Effector memory CD8-positive, alpha-beta T cell (primary cell): ENCODE results near the gene SCGB2B2.

Source experiments
- ATAC-seq: fragments of 150-1000 bp; cut with Tn5 transposase; replicated peaks from 2 replicates; pipeline ENCODE4 v1.10.0; 2021; ENCODE audit warnings: mild to moderate bottlenecking, moderate library complexity
- DNase-seq, 3 experiments: peaks; one replicate each; pipeline ENCODE4 v3.0.0; 2021
- H3K27ac Mint-ChIP-seq, 2 donors: one replicate each; pipeline ENCODE4 v1.8.0; 2022; ENCODE audit warnings: mild to moderate bottlenecking in 2 of 2, mixed read lengths in 2 of 2, moderate library complexity in 2 of 2
- H3K27me3 Mint-ChIP-seq, 2 donors: one replicate each; pipeline ENCODE4 v1.8.0; 2022; ENCODE audit warnings: mixed read lengths in 2 of 2
- H3K36me3 Mint-ChIP-seq: one replicate; pipeline ENCODE4 v1.8.0; 2022; ENCODE audit warnings: mild to moderate bottlenecking, moderate library complexity, mixed read lengths; ENCODE audit not compliant: insufficient read depth
- H3K4me1 Mint-ChIP-seq, 2 donors: one replicate each; pipeline ENCODE4 v1.8.0; 2022; ENCODE audit warnings: low read depth in 2 of 2, mixed read lengths in 2 of 2
- H3K4me3 Mint-ChIP-seq, 2 donors: one replicate each; pipeline ENCODE4 v1.8.0; 2022; ENCODE audit warnings: mild to moderate bottlenecking in 2 of 2, mixed read lengths in 2 of 2, moderate library complexity in 2 of 2
- H3K9me3 Mint-ChIP-seq, 2 donors: one replicate each; pipeline ENCODE4 v1.8.0; 2022; ENCODE audit warnings: mixed read lengths in 2 of 2
- total RNA-seq, 9 experiments: gene quantifications; one replicate each; lab custom pipeline; 2026; lab: John Stamatoyannopoulos, UW

SCGB2B2 gene
- total RNA-seq, result 0.10 to 0.78 (median 0.34) reads per million in 9 experiments

DNA sequence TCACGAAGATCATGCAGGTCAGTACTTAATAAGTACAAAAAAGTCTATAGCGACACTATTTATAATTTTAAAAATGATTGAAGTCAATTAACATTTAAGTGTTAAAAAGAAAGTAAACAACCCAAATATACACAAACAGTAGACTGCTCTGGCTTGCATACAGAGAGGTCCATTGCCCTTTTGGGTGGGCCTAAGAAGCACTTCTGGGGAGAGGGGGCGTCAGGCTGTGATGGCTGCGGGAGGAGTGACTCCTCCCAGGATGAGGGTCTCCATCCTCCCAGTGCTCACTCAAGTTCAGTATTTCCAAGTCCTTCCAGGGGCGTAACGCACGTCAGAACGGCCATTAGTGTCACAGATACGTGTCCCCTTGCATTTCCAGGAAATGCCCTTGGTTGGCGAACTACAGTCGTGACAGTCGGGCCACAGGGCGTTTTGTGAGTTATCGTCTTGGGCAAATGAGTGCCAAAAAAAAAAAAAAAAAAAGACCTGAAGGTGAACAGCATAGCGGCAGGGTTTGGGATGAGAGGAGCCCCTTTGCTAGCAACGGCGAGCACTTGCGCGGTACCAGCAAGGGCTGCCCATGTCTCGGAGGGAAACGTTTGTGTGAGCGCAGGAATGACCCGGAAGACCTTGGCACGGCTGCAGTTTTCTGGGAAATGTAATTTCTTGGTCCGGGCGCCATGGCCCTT is at the start of gene SCGB2B2:
TSS of gene SCGB2B2 (minus strand) at position 463 of the 689 bp plus-strand sequence. CDS start 82,596 bp downstream, outside the sequence.
- H3K27ac Mint-ChIP-seq, result peak within 1 kb of the TSS; percentile 99
- DNase-seq (peak; percentile 47 to 70 (median 57)), ATAC-seq (peak; percentile 69)
- H3K4me1 Mint-ChIP-seq, result peaks cover 14 to 28% of the 10 kb centered on the region in 2 donors
- H3K9me3 Mint-ChIP-seq, result peaks cover 5 to 11% of the 10 kb centered on the region in 2 donors
- peaks cover 8 to 26% of the 10 kb centered on the region in 2 donors for H3K27me3 Mint-ChIP-seq
- H3K4me3 Mint-ChIP-seq, result peak within 1 kb of the TSS; percentile 94 to 95
- H3K36me3 Mint-ChIP-seq, result peaks cover 35% of the 10 kb centered on the region

GRCh38 chr19:34725400-34725799 is 48.4 kb upstream of the SCGB2B2 start:
- peaks cover 45 to 63% of the 10 kb centered on the region in 2 donors for H3K27me3 Mint-ChIP-seq
- no peaks in the 10 kb centered on the region for H3K9me3 Mint-ChIP-seq
- no peaks in the 10 kb centered on the region for H3K4me1 Mint-ChIP-seq
- no peak overlapping the region for H3K27ac Mint-ChIP-seq
- ATAC-seq (no peak), DNase-seq (no peak)
- no peak overlapping the region for H3K4me3 Mint-ChIP-seq
- H3K36me3 Mint-ChIP-seq, result peaks cover 2% of the 10 kb centered on the region

GRCh38 chr19:34722353-34722752 is 45.4 kb upstream of the SCGB2B2 start:
- Mint-ChIP-seq H3K4me3 (no peak overlapping the region), H3K27ac (peak overlapping the region in 1 of 2 donors; percentile 56), H3K9me3 (no peaks in the 10 kb centered on the region), H3K36me3 (peaks cover 2% of the 10 kb centered on the region), H3K4me1 (no peaks in the 10 kb centered on the region), H3K27me3 (peaks cover 45 to 52% of the 10 kb centered on the region in 2 donors)
- no peak for DNase-seq
- no peak for ATAC-seq

DNA sequence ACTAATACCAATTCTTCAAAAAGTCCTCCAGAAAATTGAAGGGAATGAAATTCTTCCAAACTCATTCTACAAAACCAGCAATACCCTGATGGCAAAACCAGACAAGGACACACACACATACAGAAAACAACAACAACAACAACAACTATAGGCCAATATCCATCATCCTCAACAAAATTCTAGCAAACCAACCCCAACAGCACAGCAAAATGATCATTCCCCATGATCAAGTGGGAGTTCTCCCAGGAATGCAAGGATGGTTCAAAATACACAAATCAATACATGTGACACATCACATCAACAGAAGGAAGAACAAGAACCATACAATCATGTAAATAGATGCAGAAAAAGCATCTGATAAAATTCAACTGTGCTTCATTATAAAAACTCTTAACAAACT is 38.4 kb upstream of the SCGB2B2 start:
- H3K9me3 Mint-ChIP-seq, result peaks cover 0 to 3% of the 10 kb centered on the region in 2 donors
- no peaks in the 10 kb centered on the region for H3K36me3 Mint-ChIP-seq
- no peak for DNase-seq
- no peak overlapping the region for H3K27ac Mint-ChIP-seq
- H3K4me3 Mint-ChIP-seq, result no peak overlapping the region
- H3K27me3 Mint-ChIP-seq, result peaks cover 50 to 57% of the 10 kb centered on the region in 2 donors
- ATAC-seq, result no peak
- peaks cover 0 to 3% of the 10 kb centered on the region in 2 donors for H3K4me1 Mint-ChIP-seq

- no peak overlapping the region for H3K4me3 Mint-ChIP-seq
- DNase-seq, result no peak
- peaks cover 58 to 64% of the 10 kb centered on the region in 2 donors for H3K27me3 Mint-ChIP-seq
- H3K9me3 Mint-ChIP-seq, result peaks cover 0 to 3% of the 10 kb centered on the region in 2 donors
- no peak overlapping the region for H3K27ac Mint-ChIP-seq
- H3K36me3 Mint-ChIP-seq, result no peaks in the 10 kb centered on the region
- H3K4me1 Mint-ChIP-seq, result peaks cover 0 to 3% of the 10 kb centered on the region in 2 donors
- no peak for ATAC-seq
Measured at GRCh38 chr19:34713262-34713637, 36.3 kb upstream of the SCGB2B2 start.

DNA sequence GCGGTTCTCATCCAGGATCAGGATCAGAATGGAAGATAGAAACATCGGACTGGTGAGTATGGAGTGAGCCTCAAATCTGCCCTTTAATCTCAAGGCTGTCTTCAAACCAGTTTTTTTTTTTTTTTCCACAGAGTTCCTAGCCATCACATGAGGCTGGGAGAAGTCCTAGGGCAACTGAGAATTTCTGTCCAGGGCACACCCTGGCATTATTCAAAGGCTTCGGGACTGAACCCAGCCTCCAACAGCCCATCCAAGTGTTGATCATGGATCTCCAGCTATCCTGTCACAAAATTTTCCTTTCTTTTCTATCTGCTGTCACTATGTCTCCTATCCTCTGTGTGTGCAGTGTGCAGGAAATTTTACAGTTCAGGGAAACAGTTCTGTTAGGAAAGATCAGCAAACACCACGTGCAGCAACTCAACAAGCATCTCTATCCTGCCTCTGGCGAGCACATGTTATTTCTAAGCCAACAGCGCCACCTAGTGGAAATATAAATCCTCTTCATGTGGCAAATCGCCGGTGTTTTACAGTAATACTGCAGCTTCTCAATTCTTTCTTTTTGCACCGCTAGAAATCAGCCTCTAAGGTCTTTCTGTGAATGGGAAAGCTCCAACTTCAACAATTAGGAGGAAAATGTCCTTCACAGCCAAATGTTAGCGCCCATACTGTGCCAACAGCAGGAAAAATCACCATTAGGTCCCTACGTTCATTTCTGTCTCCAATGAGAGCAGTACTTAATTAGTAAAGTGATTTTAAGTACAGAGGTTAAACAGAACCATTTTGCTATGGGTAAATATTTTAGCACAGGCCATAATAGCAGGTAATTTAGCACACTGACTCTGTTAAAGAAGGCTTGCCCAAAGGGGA is 35.7 kb upstream of the SCGB2B2 start:
- peaks cover 0 to 3% of the 10 kb centered on the region in 2 donors for H3K4me1 Mint-ChIP-seq
- DNase-seq (peak; percentile 68 to 70 (median 69)), ATAC-seq (peak; percentile 70)
- no peak overlapping the region for H3K4me3 Mint-ChIP-seq
- peaks cover 52 to 65% of the 10 kb centered on the region in 2 donors for H3K27me3 Mint-ChIP-seq
- H3K36me3 Mint-ChIP-seq, result no peaks in the 10 kb centered on the region
- H3K9me3 Mint-ChIP-seq, result peaks cover 0 to 3% of the 10 kb centered on the region in 2 donors
- no peak overlapping the region for H3K27ac Mint-ChIP-seq

GRCh38 chr19:34711890-34712289 is 34.9 kb upstream of the SCGB2B2 start:
- no peak for ATAC-seq
- H3K4me3 Mint-ChIP-seq, result no peak overlapping the region
- peaks cover 0 to 3% of the 10 kb centered on the region in 2 donors for H3K9me3 Mint-ChIP-seq
- H3K27me3 Mint-ChIP-seq, result peaks cover 44 to 67% of the 10 kb centered on the region in 2 donors
- H3K4me1 Mint-ChIP-seq, result peaks cover 0 to 3% of the 10 kb centered on the region in 2 donors
- DNase-seq, result no peak
- no peak overlapping the region for H3K27ac Mint-ChIP-seq
- H3K36me3 Mint-ChIP-seq, result no peaks in the 10 kb centered on the region

- H3K27me3 Mint-ChIP-seq, result peaks cover 32 to 73% of the 10 kb centered on the region in 2 donors
- DNase-seq, result no peak
- H3K9me3 Mint-ChIP-seq, result no peaks in the 10 kb centered on the region
- H3K4me1 Mint-ChIP-seq, result peaks cover 0 to 3% of the 10 kb centered on the region in 2 donors
- H3K4me3 Mint-ChIP-seq, result no peak overlapping the region
- no peaks in the 10 kb centered on the region for H3K36me3 Mint-ChIP-seq
- no peak overlapping the region for H3K27ac Mint-ChIP-seq
- ATAC-seq, result no peak
Measured at GRCh38 chr19:34707661-34708060, 30.7 kb upstream of the SCGB2B2 start.

- Mint-ChIP-seq H3K36me3 (no peaks in the 10 kb centered on the region), H3K27ac (no peak overlapping the region), H3K4me3 (no peak overlapping the region), H3K4me1 (no peaks in the 10 kb centered on the region), H3K9me3 (peaks cover 2 to 9% of the 10 kb centered on the region in 2 donors), H3K27me3 (peaks cover 33 to 36% of the 10 kb centered on the region in 2 donors)
- ATAC-seq (no peak), DNase-seq (no peak)
Measured at GRCh38 chr19:34692549-34692948, 15.6 kb upstream of the SCGB2B2 start.

DNA sequence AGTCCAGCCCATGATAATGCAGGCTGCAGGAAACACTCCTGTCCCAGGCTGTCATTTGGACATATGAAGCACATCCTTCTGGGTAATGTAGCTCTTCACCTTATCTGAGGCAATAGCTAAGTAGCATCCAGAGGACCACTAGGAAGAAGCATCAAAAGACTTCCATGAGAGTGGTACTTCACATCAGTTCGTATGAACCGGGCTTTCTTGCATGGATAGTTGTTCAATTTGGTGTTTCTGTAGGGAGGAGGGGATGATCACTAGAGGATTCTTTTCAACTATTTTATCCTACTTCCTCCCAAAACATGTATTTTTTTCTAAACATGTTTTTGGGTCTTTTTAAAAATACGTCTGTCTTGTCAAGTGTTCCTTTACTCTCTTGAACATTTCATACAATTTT is 13.4 kb upstream of the SCGB2B2 start:
- Mint-ChIP-seq H3K9me3 (peaks cover 4 to 18% of the 10 kb centered on the region in 2 donors), H3K4me3 (no peak overlapping the region), H3K27me3 (peaks cover 31 to 32% of the 10 kb centered on the region in 2 donors), H3K27ac (no peak overlapping the region), H3K4me1 (no peaks in the 10 kb centered on the region), H3K36me3 (no peaks in the 10 kb centered on the region)
- ATAC-seq (no peak), DNase-seq (no peak)

DNA sequence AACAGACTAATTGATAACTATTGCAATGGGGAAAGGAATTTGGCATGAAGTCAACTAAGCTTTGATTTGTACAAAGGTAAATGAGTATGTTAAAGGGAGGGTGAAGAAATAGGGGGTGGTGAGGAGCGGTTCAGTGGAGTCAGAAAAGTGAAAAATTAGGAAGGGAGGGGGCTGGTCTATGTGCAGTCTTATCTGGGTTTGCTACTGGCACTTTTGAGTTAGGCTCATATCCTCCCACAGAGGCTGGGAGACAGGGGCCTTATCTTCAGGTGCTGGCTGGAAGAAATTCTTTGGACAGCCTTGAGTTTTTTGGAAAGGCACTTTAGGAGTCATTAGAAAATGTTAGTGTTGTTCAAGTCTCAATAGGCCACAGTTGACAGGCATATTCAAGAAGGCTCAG is 11.6 kb upstream of the SCGB2B2 start:
- no peak for ATAC-seq
- Mint-ChIP-seq H3K36me3 (peaks cover 12% of the 10 kb centered on the region), H3K27me3 (peaks cover 16 to 20% of the 10 kb centered on the region in 2 donors), H3K4me1 (no peaks in the 10 kb centered on the region), H3K9me3 (peaks cover 4 to 18% of the 10 kb centered on the region in 2 donors), H3K4me3 (no peak overlapping the region), H3K27ac (no peak overlapping the region)
- DNase-seq, result no peak

GRCh38 chr19:34687348-34687747 is 10.4 kb upstream of the SCGB2B2 start:
- H3K27ac Mint-ChIP-seq, result no peak overlapping the region
- DNase-seq (no peak), ATAC-seq (no peak)
- H3K9me3 Mint-ChIP-seq, result peaks cover 4 to 18% of the 10 kb centered on the region in 2 donors
- peaks cover 3 to 10% of the 10 kb centered on the region in 2 donors for H3K27me3 Mint-ChIP-seq
- no peak overlapping the region for H3K4me3 Mint-ChIP-seq
- H3K4me1 Mint-ChIP-seq, result no peaks in the 10 kb centered on the region
- peaks cover 24% of the 10 kb centered on the region for H3K36me3 Mint-ChIP-seq

DNA sequence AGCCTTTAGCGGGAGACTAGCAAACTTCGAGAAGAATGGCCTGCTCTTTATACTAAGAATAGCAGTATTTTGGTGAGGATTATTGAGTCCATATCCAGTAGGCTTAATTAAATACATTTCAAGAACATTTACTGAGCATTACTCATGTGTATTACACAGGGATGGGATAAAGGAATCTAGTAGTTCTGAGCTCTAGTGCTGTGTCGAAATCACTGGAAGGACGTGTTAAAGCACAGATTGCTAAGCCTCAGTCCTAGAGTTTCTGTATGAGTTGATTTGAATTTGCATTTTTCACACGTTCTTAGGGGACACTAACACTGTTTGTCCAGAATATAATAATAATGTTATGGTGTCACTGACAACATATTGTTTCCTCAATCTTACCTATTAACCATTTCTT is 9.5 kb upstream of the SCGB2B2 start:
- no peak overlapping the region for H3K27ac Mint-ChIP-seq

More for the DNA sequence above, 9.5 kb upstream of the SCGB2B2 start:
- Mint-ChIP-seq H3K4me1 (no peaks in the 10 kb centered on the region), H3K27me3 (peaks cover 0 to 7% of the 10 kb centered on the region in 2 donors), H3K36me3 (peaks cover 32% of the 10 kb centered on the region), H3K4me3 (no peak overlapping the region), H3K9me3 (peaks cover 4 to 18% of the 10 kb centered on the region in 2 donors)
- ATAC-seq (no peak), DNase-seq (no peak)
